Cardiac fibroblast (primary cell): ENCODE results near the gene SEMA4G.

ENCODE experiments used
- DNase-seq, 2 donors: peaks; one replicate each; pipeline versions ENCODE4 v3.0.0 to v3.0.0-alpha.2; 2010; ENCODE audit warnings: low read depth in 2 of 2
- H3K4me3 ChIP-seq, 2 donors: replicated peaks in 1 of 2; 1 replicate in 1 of 2; 2 replicates in 1 of 2; pipeline ENCODE4 v1.5.1; 2011; ENCODE audit warnings: low read depth in 2 of 2, low read length in 2 of 2, mild to moderate bottlenecking in 2 of 2, moderate library complexity in 1 of 2
- TF ChIP-seq, protein P1 (sequence below): IDR thresholded peaks from one replicate; pipeline ENCODE4 v1.5.1; 2011; ENCODE audit warnings: low read depth, mild to moderate bottlenecking, low read length, inconsistent platforms

The SEMA4G gene

DNA sequence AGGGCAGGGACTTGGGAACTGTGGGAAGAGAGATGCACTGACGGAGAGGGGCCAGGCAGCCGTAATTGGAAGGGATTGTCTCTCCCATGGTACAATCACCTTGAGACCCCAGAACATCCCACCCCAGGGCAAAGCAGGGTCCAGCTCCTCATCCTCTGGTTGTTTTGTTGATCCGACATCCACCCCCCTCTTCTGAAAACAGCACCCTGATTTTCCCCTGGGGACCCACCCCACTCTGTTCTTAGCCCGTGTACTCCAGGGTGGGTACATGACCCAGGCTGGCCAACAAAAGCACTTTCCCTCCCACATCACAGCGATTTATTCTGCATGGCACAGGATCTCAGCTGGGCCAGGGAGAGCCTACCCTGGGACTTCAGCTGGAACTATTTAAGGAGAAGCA, 47.5 kb downstream of the SEMA4G start:
- no peak overlapping the region for H3K4me3 ChIP-seq
- no peak for DNase-seq
- TF ChIP-seq, protein P1, sequence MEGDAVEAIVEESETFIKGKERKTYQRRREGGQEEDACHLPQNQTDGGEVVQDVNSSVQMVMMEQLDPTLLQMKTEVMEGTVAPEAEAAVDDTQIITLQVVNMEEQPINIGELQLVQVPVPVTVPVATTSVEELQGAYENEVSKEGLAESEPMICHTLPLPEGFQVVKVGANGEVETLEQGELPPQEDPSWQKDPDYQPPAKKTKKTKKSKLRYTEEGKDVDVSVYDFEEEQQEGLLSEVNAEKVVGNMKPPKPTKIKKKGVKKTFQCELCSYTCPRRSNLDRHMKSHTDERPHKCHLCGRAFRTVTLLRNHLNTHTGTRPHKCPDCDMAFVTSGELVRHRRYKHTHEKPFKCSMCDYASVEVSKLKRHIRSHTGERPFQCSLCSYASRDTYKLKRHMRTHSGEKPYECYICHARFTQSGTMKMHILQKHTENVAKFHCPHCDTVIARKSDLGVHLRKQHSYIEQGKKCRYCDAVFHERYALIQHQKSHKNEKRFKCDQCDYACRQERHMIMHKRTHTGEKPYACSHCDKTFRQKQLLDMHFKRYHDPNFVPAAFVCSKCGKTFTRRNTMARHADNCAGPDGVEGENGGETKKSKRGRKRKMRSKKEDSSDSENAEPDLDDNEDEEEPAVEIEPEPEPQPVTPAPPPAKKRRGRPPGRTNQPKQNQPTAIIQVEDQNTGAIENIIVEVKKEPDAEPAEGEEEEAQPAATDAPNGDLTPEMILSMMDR = no peak

DNA sequence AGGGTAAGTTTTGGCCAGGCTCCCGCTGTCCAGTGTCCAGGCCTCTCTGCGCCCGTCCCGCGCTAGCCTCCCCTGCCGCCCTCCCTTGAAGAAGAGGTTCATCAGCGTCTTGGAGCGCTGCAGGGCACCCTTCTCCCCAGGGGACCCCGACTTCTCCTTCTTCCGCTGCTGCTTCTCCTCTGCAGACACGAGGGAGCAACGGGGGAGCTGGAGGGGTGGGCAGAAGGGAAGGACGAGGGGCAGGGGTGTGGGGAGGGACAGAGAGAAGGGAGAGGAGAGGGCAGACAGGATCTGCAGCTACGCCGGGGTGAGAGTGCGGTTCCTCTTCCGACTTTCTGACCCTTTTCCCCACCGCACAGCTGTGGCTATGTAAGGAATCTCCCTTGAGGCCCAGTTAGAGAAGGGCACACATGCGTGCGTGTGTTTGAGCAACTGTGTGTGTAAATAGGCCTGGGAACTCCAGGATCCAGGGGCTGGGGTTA, 48.9 kb downstream of the SEMA4G start:
- TF ChIP-seq, protein P1 = no peak
- DNase-seq = peak in 1 of 2 donors; percentile 46
- no peak overlapping the region for H3K4me3 ChIP-seq

DNA sequence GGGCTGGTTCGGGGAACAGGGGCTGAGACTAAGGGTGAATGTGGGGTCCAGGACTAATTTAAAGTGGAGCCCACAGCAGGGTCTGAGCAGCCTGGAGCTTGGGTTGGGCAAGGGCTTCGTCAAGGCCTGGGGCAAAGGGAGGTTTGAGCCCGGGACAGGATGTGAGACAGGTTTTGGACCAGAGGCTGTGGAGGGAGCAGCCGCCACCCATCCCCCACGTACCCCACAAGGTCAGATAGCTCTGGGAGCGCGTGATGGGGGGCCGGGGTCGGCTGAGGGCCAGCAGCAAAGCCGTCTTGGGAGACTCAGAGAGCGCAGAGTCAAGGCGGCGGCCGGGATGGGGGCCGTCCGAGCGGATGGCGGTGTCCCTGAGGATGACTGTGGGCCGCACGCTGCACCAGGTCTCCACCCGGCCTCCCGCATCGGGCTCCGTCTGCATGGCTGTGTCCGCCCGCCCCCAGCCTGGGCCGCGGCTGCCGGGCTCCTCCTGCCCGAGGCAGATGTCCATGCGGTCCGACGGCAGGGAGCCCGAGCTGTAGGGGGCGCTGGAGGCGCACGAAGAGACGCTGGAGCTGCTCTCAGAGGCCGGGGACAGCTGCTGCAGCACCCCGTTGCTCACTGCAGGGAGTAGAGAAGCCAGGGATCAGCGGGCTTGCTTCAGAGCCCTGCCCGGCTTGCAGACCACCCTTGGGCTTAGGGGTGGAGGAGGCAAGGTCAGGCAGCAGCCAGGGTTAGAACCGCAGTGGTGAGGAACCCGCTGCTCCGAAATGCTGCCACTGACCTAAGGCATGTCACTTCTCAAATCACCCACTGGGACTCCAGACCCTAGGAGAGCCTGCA, 49.5 kb downstream of the SEMA4G start:
- DNase-seq = peak; percentile 85 to 88
- TF ChIP-seq, protein P1 = peak; percentile 81
- H3K4me3 ChIP-seq = no peak overlapping the region
